ENCODE measurements around the gene MARCOL. TPM values are rescaled to one million over a fixed set of nuclear protein-coding genes. Genes with fewer than 3 reads are reported as not detected.

The MARCOL gene, protein sequence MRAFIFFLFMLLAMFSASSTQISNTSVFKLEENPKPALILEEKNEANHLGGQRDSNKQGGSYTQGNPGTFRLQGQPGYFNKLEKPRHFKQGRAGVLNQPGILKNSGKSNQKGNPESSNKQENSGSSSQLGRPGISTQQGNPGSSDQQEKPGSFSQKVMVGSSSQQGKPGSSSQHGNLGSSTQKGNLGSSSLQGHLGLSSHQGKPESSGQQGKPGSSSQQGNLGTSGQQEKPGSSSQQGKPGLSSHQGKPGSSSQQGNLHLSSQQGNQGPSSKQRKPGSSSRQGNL
- total RNA-seq (2021; ENCODE audit: unreplicated experiment) (not detected), Bru-seq, nascent RNA (not detected), BruChase-seq, experiment 1, labeled RNA remaining after a 2-hour chase (not detected), BruChase-seq, experiment 2, labeled RNA remaining after a 6-hour chase (not detected)
- polyA plus RNA-seq (2012; ENCODE audit: insufficient read length) = not detected
- long read RNA-seq = 0 reads

DNA sequence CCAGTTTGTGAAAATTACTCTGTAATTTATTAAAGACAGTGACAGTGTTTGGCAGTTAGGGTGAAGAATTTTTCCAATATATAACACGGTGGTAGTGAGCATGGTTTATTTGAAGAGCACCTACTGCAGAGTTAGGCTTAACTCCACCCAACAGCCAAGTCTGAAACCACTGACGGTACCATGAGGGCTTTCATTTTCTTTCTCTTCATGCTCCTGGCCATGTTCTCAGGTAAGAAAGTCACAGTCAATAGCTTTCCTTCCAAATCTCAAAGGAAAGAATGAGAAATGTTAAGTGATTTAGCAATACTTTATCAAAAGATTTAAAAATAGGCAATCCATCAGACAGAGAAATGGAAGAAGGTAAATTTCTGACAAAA lies at the start of gene MARCOL:
TSS of gene MARCOL (plus strand) at position 108 of the 377 bp plus-strand sequence. CDS start at position 181, 73 bp downstream.
- H3K4me3 ChIP-seq (ENCODE audit: low read depth in 2 of 2, low read length in 2 of 2) = no peak within 1 kb of the TSS
- no peak for DNase-seq (ENCODE audit: low read depth, low spot score)
- no peaks in the 10 kb centered on the region for H3K9me3 ChIP-seq (ENCODE audit: control insufficient read depth, insufficient read depth, low read depth, low read length)
- intact Hi-C loops (cut with micrococcal nuclease; ENCODE audit: unreplicated experiment) = no loop called here
- no peaks in the 10 kb centered on the region for H3K4me1 ChIP-seq (ENCODE audit: control insufficient read depth, insufficient read depth, low read length)
- no peak for ATAC-seq
- ChIA-PET CTCF (no interaction called here), POLR2A (no interaction called here)
- H3K27me3 ChIP-seq (ENCODE audit: control insufficient read depth, insufficient read depth, low read length) = no peaks in the 10 kb centered on the region
- no peak for TF ChIP-seq SIN3A (IDR thresholded peaks at IDR 0.05; ENCODE audit: borderline replicate concordance, insufficient read depth, low read depth, low read length)
- no peak for TF ChIP-seq POLR2AphosphoS5 (IDR thresholded peaks at IDR 0.05; ENCODE audit: low read depth, low read length)
- TF ChIP-seq, protein P1, sequence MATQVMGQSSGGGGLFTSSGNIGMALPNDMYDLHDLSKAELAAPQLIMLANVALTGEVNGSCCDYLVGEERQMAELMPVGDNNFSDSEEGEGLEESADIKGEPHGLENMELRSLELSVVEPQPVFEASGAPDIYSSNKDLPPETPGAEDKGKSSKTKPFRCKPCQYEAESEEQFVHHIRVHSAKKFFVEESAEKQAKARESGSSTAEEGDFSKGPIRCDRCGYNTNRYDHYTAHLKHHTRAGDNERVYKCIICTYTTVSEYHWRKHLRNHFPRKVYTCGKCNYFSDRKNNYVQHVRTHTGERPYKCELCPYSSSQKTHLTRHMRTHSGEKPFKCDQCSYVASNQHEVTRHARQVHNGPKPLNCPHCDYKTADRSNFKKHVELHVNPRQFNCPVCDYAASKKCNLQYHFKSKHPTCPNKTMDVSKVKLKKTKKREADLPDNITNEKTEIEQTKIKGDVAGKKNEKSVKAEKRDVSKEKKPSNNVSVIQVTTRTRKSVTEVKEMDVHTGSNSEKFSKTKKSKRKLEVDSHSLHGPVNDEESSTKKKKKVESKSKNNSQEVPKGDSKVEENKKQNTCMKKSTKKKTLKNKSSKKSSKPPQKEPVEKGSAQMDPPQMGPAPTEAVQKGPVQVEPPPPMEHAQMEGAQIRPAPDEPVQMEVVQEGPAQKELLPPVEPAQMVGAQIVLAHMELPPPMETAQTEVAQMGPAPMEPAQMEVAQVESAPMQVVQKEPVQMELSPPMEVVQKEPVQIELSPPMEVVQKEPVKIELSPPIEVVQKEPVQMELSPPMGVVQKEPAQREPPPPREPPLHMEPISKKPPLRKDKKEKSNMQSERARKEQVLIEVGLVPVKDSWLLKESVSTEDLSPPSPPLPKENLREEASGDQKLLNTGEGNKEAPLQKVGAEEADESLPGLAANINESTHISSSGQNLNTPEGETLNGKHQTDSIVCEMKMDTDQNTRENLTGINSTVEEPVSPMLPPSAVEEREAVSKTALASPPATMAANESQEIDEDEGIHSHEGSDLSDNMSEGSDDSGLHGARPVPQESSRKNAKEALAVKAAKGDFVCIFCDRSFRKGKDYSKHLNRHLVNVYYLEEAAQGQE (IDR thresholded peaks at IDR 0.05; ENCODE audit: insufficient read depth in 1 of 2, low read depth in 2 of 2, low read length in 1 of 2) = no peak
- TF ChIP-seq, protein P2, sequence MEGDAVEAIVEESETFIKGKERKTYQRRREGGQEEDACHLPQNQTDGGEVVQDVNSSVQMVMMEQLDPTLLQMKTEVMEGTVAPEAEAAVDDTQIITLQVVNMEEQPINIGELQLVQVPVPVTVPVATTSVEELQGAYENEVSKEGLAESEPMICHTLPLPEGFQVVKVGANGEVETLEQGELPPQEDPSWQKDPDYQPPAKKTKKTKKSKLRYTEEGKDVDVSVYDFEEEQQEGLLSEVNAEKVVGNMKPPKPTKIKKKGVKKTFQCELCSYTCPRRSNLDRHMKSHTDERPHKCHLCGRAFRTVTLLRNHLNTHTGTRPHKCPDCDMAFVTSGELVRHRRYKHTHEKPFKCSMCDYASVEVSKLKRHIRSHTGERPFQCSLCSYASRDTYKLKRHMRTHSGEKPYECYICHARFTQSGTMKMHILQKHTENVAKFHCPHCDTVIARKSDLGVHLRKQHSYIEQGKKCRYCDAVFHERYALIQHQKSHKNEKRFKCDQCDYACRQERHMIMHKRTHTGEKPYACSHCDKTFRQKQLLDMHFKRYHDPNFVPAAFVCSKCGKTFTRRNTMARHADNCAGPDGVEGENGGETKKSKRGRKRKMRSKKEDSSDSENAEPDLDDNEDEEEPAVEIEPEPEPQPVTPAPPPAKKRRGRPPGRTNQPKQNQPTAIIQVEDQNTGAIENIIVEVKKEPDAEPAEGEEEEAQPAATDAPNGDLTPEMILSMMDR (IDR thresholded peaks at IDR 0.05) = no peak
- no peak for TF ChIP-seq TCF7L2 (IDR thresholded peaks at IDR 0.05; ENCODE audit: low read depth, low read length)
- no peaks in the 10 kb centered on the region for H3K36me3 ChIP-seq (ENCODE audit: control insufficient read depth, insufficient read depth, low read length)
- no peak within 1 kb of the TSS for H3K27ac ChIP-seq (ENCODE audit: low read length)
- in situ Hi-C loops (cut with HindIII; ENCODE audit: low pct_unique_long_range_greater_than_20kb, low sequenced_read_pairs) = no loop called here
- BruUV-seq (replicated peaks) = no TSS peak

DNA sequence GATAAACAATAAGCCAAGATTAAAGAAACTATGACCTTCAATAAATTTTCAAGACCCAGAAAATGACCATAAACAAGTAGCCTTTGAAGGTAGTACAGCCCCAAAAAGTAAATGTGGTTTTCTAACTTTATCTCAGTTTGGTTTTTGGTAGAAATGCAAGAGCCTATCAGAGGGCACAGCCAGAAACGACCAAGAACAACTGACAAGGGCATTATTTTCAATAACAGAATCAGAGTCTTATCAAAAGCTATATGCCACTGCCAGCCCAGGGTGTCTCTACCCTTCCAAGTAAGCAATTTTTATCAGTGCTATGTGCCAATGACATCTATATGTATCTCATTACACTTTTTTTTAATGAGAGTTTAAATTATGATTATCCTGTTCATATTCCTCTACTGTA lies 47.3 kb upstream of the MARCOL start:
- H3K27me3 ChIP-seq (ENCODE audit: control insufficient read depth, insufficient read depth, low read length) = no peaks in the 10 kb centered on the region
- CTCF ChIA-PET = no interaction called here
- ATAC-seq (no peak), DNase-seq (ENCODE audit: low read depth, low spot score) (no peak)
- no peak overlapping the region for H3K27ac ChIP-seq (ENCODE audit: low read length)
- intact Hi-C loops (cut with micrococcal nuclease; ENCODE audit: unreplicated experiment) (no loop called here), in situ Hi-C loops (cut with HindIII; ENCODE audit: low pct_unique_long_range_greater_than_20kb, low sequenced_read_pairs) (no loop called here)
- POLR2A ChIA-PET = no interaction called here
- H3K36me3 ChIP-seq (ENCODE audit: control insufficient read depth, insufficient read depth, low read length) = no peaks in the 10 kb centered on the region
- TF ChIP-seq POLR2AphosphoS5 (IDR thresholded peaks at IDR 0.05; ENCODE audit: low read depth, low read length) (no peak), SIN3A (IDR thresholded peaks at IDR 0.05; ENCODE audit: borderline replicate concordance, insufficient read depth, low read depth, low read length) (no peak), TCF7L2 (IDR thresholded peaks at IDR 0.05; ENCODE audit: low read depth, low read length) (no peak)
- TF ChIP-seq, protein P1 (IDR thresholded peaks at IDR 0.05; ENCODE audit: insufficient read depth in 1 of 2, low read depth in 2 of 2, low read length in 1 of 2) = no peak
- TF ChIP-seq, protein P2 (IDR thresholded peaks at IDR 0.05) = no peak
- no TSS peak for BruUV-seq (replicated peaks)
- no peaks in the 10 kb centered on the region for H3K9me3 ChIP-seq (ENCODE audit: control insufficient read depth, insufficient read depth, low read depth, low read length)
- H3K4me1 ChIP-seq (ENCODE audit: control insufficient read depth, insufficient read depth, low read length) = no peaks in the 10 kb centered on the region
- H3K4me3 ChIP-seq (ENCODE audit: low read depth in 2 of 2, low read length in 2 of 2) = no peak overlapping the region

All from Panc1 (cell line).